Measurements from ENCODE around the gene TRIM54. TPM values are rescaled to one million over a fixed set of nuclear protein-coding genes. Genes with fewer than 3 reads are reported as not detected.

TRIM54 gene
- total RNA-seq, 1 donor from 2014 or later: not detected

DNA sequence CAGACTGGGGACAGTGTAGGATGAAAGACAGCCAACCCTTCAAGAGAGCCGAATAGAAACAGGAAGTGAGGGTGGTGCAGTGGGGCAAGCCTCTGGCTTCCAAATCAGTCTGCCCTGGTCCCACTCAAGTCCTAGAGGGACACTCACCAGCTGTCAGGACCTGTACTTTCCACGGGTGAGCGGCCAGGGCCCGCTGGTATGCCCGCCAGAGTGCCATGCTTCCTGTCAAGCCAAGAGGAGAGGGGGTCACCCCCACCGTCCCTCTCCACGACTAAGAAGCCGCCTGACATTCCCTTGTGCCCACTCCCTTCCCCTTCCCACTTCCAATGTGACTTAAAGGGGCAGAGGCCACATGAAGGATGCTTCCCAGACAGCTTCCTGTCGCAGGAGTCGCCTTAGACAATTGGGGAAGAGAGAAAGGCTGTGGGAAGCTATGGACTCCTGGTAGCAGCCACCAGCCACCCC, 40.1 kb downstream of the TRIM54 start:
- TF ChIP-seq, protein P1, sequence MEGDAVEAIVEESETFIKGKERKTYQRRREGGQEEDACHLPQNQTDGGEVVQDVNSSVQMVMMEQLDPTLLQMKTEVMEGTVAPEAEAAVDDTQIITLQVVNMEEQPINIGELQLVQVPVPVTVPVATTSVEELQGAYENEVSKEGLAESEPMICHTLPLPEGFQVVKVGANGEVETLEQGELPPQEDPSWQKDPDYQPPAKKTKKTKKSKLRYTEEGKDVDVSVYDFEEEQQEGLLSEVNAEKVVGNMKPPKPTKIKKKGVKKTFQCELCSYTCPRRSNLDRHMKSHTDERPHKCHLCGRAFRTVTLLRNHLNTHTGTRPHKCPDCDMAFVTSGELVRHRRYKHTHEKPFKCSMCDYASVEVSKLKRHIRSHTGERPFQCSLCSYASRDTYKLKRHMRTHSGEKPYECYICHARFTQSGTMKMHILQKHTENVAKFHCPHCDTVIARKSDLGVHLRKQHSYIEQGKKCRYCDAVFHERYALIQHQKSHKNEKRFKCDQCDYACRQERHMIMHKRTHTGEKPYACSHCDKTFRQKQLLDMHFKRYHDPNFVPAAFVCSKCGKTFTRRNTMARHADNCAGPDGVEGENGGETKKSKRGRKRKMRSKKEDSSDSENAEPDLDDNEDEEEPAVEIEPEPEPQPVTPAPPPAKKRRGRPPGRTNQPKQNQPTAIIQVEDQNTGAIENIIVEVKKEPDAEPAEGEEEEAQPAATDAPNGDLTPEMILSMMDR (IDR thresholded peaks at IDR 0.05): no peak
- Mint-ChIP-seq H3K27ac (ENCODE audit: unreplicated experiment) (peak overlapping the region; percentile 99), H3K9me3 (ENCODE audit: unreplicated experiment) (no peaks in the 10 kb centered on the region), H3K4me3 (ENCODE audit: unreplicated experiment) (peak overlapping the region; percentile 97), H3K4me1 (ENCODE audit: unreplicated experiment) (peaks cover 30% of the 10 kb centered on the region), H3K27me3 (ENCODE audit: unreplicated experiment) (no peaks in the 10 kb centered on the region), H3K36me3 (ENCODE audit: unreplicated experiment) (peaks cover 15% of the 10 kb centered on the region)
- DNase-seq (ENCODE audit: extremely low spot score, unreplicated experiment): no peak

DNA sequence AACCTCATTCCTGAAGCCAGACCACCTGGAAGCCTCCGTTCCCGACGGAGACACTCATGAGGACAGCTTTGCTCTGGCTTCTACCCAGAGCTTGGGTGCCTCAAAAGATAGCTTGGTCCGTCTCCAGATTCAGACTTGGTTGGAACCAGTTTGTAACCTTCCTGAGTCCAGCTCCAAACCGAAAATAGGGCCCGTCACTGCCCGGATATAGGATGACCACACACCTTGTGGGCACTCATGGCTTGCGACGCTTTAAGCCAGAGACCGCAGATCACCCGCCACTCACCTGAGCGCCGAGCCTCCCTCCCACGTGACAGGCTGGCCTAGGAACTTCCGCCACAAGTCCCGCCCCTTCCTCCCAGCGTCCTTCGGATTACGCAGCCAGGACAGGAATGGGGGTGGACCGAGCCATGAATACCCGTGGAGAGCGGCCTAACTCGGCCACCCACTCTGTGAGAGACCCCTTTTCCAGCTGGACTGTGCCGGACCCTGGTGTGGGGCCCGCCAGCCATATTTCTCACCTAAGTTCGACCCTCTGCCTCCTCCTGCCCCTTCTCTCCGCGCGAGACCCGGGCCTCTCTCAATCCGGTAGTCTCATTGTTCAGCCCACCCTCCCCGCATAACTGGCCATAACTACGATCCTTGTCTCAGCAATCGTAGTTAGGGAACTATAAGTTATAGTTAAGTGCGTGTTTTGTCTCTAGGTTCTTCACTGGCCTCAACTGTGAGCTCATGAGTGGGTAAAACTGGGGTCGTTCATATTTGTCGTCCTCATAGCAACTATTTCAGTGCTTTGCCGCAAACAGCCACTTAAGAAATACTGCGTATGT, 40.8 kb downstream of the TRIM54 start, which contains the start of gene MPV17:
Gene MPV17, minus strand, starts transcription at position 332 of the 830 bp plus-strand sequence. CDS start 580 bp downstream, outside the sequence.
- peak; percentile 93 for DNase-seq (ENCODE audit: extremely low spot score, unreplicated experiment)
- Mint-ChIP-seq H3K27me3 (ENCODE audit: unreplicated experiment) (no peaks in the 10 kb centered on the region), H3K4me3 (ENCODE audit: unreplicated experiment) (peak within 1 kb of the TSS; percentile 97), H3K36me3 (ENCODE audit: unreplicated experiment) (peaks cover 19% of the 10 kb centered on the region), H3K27ac (ENCODE audit: unreplicated experiment) (peak within 1 kb of the TSS; percentile 99), H3K9me3 (ENCODE audit: unreplicated experiment) (no peaks in the 10 kb centered on the region), H3K4me1 (ENCODE audit: unreplicated experiment) (peaks cover 30% of the 10 kb centered on the region)
- TF ChIP-seq, protein P1 (IDR thresholded peaks at IDR 0.05): no peak

DNA sequence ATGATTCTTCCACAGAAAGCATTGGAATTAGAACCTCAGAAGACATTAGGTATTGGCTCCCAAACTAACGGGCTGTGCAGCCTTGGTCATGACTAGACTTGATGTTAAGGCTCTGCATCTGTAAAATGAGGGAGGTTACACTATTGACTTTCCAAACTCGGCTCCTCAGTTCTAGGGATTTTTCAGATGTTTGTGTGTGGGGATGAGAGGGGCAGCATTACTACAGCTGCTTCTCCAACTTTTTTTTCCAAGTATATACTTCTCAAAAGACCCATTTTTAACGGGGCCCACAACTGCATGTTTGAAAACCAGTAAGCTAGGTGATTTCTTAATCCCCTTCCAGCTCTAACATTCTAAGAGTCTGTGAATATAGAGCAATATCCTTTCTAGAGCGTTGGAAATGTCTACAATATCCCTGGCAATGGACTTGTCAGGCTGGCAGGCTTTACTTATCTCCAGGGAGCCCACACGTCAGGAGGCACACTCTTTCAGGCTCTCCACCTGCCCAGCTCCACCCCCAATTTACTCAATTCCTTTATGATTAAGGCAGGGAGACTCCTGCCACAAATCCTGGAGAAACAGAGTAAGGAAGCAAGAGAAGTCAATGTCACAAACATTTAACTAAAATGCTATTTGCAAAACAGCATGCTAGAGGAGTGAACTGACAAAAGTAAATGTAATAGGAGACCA, 41.5 kb downstream of the TRIM54 start:
- Mint-ChIP-seq H3K27me3 (ENCODE audit: unreplicated experiment) (no peaks in the 10 kb centered on the region), H3K27ac (ENCODE audit: unreplicated experiment) (peak overlapping the region; percentile 99), H3K4me1 (ENCODE audit: unreplicated experiment) (peaks cover 30% of the 10 kb centered on the region), H3K9me3 (ENCODE audit: unreplicated experiment) (no peaks in the 10 kb centered on the region), H3K36me3 (ENCODE audit: unreplicated experiment) (peaks cover 26% of the 10 kb centered on the region), H3K4me3 (ENCODE audit: unreplicated experiment) (peak overlapping the region; percentile 97)
- TF ChIP-seq, protein P1 (IDR thresholded peaks at IDR 0.05): no peak
- DNase-seq (ENCODE audit: extremely low spot score, unreplicated experiment): no peak

DNA sequence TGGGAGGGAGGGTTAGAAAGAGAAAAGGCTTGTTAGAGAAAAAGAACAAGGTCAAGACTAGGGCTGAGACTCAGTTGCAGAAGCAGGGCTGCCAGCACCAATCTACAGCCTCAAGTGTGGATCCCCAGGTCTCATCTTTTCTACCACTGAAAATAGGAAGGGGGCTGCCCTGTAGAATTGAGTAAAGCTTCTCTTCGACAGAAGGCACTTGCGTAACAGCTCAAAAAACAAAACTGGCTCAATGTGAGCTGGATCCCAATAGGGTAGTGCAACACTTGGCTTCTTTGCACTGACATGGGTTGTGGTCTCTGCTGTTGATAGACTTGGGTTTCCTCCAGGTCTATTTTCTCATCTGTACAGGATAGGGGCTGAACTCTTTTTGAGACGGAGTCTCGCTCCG, 42.5 kb downstream of the TRIM54 start:
- peaks cover 30% of the 10 kb centered on the region for H3K4me1 Mint-ChIP-seq (ENCODE audit: unreplicated experiment)
- TF ChIP-seq, protein P1 (IDR thresholded peaks at IDR 0.05): no peak
- peak overlapping the region; percentile 46 for H3K4me3 Mint-ChIP-seq (ENCODE audit: unreplicated experiment)
- DNase-seq (ENCODE audit: extremely low spot score, unreplicated experiment): no peak
- H3K27ac Mint-ChIP-seq (ENCODE audit: unreplicated experiment): peak overlapping the region; percentile 99
- no peaks in the 10 kb centered on the region for H3K27me3 Mint-ChIP-seq (ENCODE audit: unreplicated experiment)
- no peaks in the 10 kb centered on the region for H3K9me3 Mint-ChIP-seq (ENCODE audit: unreplicated experiment)
- H3K36me3 Mint-ChIP-seq (ENCODE audit: unreplicated experiment): peaks cover 31% of the 10 kb centered on the region

DNA sequence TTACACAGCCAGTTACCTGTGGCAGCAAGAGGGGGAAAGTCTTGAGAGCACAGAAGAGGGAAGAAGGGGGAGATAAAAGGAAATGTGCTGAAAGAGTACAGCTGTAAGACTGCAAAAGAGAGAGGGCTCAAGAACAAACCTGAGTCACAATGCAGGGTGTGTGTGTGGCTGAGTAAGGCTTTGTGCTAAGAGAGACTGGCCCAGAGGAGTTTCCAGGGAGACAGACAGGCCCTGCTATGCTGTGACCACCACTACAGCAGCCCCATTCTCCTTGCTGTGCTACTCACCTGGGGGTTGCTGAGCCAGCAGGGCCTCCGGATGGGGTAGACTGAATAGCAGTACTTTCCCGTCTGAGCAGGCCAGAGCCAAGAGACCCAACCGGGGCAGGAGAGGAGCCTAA, 53.1 kb downstream of the TRIM54 start:
- Mint-ChIP-seq H3K4me1 (ENCODE audit: unreplicated experiment) (no peaks in the 10 kb centered on the region), H3K36me3 (ENCODE audit: unreplicated experiment) (peaks cover 24% of the 10 kb centered on the region), H3K27ac (ENCODE audit: unreplicated experiment) (no peak overlapping the region), H3K4me3 (ENCODE audit: unreplicated experiment) (no peak overlapping the region), H3K9me3 (ENCODE audit: unreplicated experiment) (no peaks in the 10 kb centered on the region), H3K27me3 (ENCODE audit: unreplicated experiment) (no peaks in the 10 kb centered on the region)
- TF ChIP-seq, protein P1 (IDR thresholded peaks at IDR 0.05): no peak
- DNase-seq (ENCODE audit: extremely low spot score, unreplicated experiment): no peak
